T-helper 9 cell (primary cell): ENCODE measurements around the gene TGFBR3.
"Not testable (repeated sequence)": the region's sequence is repeated elsewhere in the genome, so short reads cannot be mapped to it uniquely, and the experiment has no call there.

Experiments
- DNase-seq: peaks from one replicate; pipeline ENCODE4 v3.0.0-alpha.2; 2020

Gene TGFBR3

GRCh38 chr1:91847851-91848250 lies 38.1 kb downstream of the TGFBR3 start:
- DNase-seq, result no peak

GRCh38 chr1:91846639-91847013 lies 39.3 kb downstream of the TGFBR3 start:
- DNase-seq, result no peak

GRCh38 chr1:91846007-91846638 lies 39.8 kb downstream of the TGFBR3 start:
- DNase-seq, result no peak

- no peak for DNase-seq
Measured at GRCh38 chr1:91844862-91845528, 41.0 kb downstream of the TGFBR3 start.

GRCh38 chr1:91843843-91844242 lies 42.1 kb downstream of the TGFBR3 start:
- DNase-seq, result no peak

- no peak for DNase-seq
Measured at GRCh38 chr1:91842563-91842962, 43.4 kb downstream of the TGFBR3 start.

- DNase-seq, result no peak
Measured at GRCh38 chr1:91842056-91842455, 43.9 kb downstream of the TGFBR3 start.

- DNase-seq, result not testable (repeated sequence)
Measured at GRCh38 chr1:91840276-91840675, 45.7 kb downstream of the TGFBR3 start.

GRCh38 chr1:91836331-91837040 lies 49.5 kb downstream of the TGFBR3 start:
- DNase-seq, result no peak

- no peak for DNase-seq
Measured at GRCh38 chr1:91835087-91835521, 50.8 kb downstream of the TGFBR3 start.

GRCh38 chr1:91834549-91834948 lies 51.4 kb downstream of the TGFBR3 start:
- DNase-seq, result not testable (repeated sequence)

GRCh38 chr1:91833946-91834345 lies 52.0 kb downstream of the TGFBR3 start:
- DNase-seq, result no peak

GRCh38 chr1:91831132-91831930 lies 54.6 kb downstream of the TGFBR3 start:
- DNase-seq, result no peak

GRCh38 chr1:91830242-91831131 lies 55.5 kb downstream of the TGFBR3 start:
- no peak for DNase-seq

- no peak for DNase-seq
Measured at GRCh38 chr1:91829293-91830153, 56.4 kb downstream of the TGFBR3 start.

GRCh38 chr1:91828583-91829281 lies 57.2 kb downstream of the TGFBR3 start:
- DNase-seq, result no peak

- DNase-seq, result no peak
Measured at GRCh38 chr1:91827459-91828321, 58.3 kb downstream of the TGFBR3 start.

- DNase-seq, result no peak
Measured at GRCh38 chr1:91827087-91827458, 58.9 kb downstream of the TGFBR3 start.

GRCh38 chr1:91826649-91827048 lies 59.3 kb downstream of the TGFBR3 start:
- no peak for DNase-seq
